ENCODE data around the gene RASA4B.
"Not testable (repeated sequence)": the region's sequence is repeated elsewhere in the genome, so short reads cannot be mapped to it uniquely, and the experiment has no call there.

- not testable (repeated sequence) for TF ChIP-seq EZH2 (IDR thresholded peaks at IDR 0.05; ENCODE audit: borderline replicate concordance, low read length); CTCF (IDR thresholded peaks at IDR 0.05; ENCODE audit: low read length)
Measured at GRCh38 chr7:102503141-102503540, 14.4 kb downstream of the RASA4B start.
